HL-60/S4 treated with retinoic acid at 250 ng/mL for 4 days and 3 days (cell line): ENCODE measurements around the gene LPP.

Source experiments
- in situ Hi-C: fragments of 300-500 bp; cut with MboI; formaldehyde crosslinking; loops from 2 replicates; pipeline ENCODE4 v1.7.0; 2022; ENCODE audit warnings: low sequenced_read_pairs

Gene LPP

DNA sequence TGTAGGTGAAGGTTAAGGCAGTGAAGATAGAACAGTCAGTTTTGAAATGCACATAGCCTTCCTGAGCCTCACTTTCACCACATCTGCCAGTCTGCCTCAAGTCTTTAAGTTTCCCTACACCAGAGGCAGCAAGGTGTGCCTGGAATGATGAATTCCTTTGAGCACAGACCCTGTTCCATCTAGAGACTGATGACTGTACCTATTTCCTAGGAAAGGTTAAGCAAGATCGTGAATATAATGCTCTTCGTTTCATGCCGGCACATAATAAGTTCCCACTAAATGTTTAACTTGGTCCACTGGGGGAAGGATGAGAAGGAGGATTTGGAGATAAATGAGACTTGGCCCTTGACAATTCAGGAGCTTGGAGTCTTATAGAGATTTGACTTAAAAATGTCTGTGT is 141.9 kb downstream of the LPP start:
- in situ Hi-C loops: no loop called here

DNA sequence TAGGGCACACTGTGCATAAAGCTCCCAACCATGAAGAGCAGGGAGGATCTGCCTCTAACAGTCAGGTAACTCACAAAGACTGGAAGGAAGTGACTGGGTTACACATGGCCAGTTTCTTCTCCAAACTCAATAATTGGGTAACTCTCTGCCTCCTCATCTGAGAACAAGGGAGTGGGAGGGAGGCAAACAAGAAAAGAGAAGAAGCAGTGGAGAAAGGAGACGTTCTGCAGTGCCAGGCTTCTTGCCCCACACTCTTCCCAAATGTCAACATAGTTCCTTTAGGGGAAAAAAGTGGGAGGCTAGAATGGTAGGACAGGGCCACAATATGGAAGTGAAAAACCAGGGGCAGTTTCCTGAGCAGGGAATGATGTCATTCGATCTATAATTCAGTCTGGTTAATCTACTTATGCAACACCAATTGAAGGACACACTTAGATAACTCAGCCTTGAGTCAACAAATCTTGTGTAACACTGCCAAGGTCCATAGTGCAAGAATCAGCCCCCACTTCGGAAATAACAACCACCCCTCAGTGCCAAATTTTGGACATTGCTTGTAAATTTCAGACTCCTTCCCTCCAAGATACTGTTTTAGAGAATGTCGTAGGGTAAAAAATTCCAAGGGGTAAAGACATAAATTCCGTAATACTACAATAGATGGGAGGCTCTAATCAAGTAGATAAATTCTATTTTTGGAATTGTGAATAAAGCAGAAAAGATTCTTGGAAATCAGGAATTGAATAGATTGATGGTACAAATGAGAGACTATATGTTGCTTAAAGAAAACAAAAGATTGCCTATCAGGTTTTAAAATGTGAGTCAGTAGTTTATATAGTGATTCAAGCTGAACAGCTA is 143.0 kb downstream of the LPP start:
- in situ Hi-C loops: no loop called here

DNA sequence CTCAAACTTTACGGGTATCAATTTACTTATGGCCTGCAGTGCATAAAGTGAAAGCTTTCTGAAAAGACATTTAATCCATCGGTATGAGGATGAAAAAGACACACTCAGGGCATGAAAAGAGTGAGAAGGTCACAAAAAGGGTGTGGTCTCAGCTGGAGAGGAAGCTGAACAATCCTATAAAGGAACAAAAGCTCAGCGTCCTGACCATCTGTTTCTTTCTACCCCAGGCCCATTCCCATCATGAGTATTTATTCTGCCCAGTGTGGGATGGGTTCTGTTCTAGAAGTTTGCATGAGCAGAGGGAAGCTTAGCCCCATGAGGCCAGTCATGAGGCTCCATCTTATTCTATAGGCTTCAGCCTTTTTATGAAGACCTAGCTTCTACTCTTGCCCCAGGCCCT is 144.6 kb downstream of the LPP start:
- in situ Hi-C loops: no loop called here

DNA sequence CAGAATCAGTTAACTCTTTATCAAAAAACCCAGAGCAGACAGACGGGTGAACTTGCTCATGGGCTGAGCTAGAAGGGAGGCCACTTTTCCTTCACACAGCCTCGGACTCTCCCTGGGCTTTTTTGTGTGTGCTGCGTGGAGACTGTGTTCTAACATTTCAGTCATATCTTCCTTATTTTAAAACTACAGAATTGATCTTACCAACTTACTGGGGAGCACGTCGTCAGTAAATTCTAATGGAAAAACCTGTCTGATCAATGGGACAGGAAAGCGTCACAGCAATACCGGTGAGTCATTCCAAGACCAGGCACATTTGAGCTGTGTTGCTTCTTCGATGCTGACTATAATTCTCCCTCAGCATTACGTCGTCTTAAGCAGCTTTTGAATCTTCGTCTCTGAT is 145.1 kb downstream of the LPP start:
- in situ Hi-C loops: no loop called here

DNA sequence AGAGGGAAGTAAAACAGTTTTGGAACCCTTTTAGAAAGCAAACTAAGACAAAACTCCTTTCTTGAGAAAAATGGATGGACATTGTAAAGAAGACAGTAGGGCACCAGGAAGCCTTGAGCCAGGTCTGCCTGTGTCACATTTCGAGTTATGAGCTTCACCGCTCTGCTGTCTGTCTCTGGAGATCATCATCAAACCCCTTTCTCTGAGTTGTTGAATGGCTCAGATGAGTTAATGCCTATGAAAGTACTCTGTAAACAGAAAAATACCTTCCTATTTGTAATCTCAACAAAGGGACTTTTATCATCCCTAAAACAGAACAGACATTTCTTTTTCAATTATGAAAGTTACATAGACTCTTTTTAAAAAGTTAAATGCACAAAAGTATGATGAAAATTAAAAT is 145.8 kb downstream of the LPP start:
- in situ Hi-C loops: no loop called here

DNA sequence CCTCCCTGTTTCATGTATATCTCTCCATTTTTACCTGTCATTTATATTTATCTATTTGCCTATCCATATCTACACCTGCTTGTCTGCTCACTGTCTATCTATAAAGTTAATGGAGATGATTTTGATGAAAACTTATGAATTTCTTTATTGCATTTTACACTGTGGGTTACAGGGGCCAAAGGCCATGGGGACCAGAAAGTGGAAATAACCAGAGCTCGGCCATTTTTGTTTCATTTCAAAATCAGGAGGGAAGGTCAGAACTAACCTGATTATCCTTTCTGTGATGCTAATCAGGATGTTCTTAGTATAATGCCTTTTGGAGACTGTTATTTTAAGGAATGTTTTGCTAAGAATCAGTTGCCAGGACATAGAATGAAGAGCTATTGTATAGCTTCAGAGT is 147.2 kb downstream of the LPP start:
- in situ Hi-C loops: no loop called here

DNA sequence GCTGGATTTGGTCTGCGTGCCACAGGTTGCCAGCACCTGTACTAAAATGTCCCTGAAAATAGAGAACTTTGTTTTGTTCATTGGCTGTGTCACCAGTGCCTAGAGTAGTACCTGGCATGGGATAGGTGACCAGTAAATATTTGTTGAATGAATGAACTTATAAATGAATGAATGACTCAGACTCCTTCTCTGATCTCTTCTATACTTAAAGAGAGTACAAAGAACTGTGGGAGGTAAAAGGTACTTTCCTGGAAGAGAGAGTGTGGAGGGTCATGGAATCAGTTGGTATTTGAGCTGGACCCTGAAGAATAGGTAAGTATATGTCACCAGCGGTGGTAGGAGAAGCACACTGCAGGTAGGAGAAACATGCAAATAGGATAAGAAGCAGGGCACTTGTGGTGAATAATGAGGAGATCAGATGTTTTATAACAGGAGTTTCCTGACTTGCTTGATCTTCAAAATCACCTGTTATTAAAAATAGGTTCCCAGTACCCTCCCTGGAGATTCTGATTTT is 149.4 kb downstream of the LPP start:
- in situ Hi-C loops: no loop called here

DNA sequence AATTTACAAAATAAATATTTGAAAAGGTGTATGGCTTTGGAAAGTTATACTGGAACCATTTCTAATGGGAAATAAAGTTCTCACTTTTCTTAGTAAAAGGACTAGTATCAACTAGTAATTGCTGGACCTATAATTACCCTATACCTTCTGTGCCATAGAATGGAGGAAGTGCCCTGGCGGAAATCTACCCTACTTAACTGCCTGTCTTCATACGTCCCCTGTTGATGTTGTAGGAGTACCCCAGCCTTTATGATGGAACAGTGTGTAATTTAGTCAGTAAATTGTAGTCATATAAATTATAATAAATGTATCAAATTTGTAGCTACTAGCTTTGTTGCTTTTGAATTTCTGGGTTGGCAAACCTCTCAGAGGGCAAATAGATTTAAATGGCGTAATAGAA is 149.9 kb downstream of the LPP start:
- in situ Hi-C loops: no loop called here

DNA sequence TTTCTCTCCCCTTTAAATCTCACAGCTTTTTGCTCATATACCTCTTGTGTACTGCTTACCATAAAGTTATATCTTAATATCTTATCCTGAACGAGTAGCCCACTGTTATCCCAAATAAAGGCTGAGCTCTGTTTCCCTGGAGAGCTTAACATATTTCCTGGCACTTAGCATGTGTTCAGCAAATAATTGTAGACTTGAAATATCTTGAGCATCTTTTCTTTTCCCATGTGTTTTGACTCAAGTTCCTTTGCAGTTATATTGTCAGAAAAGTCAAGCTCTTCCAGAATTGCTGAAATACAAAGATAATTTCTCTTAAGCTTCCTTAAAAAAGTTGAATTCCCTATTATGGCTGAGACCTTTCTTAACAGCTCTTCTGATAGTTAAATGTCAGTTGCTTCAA is 150.5 kb downstream of the LPP start:
- in situ Hi-C loops: no loop called here

DNA sequence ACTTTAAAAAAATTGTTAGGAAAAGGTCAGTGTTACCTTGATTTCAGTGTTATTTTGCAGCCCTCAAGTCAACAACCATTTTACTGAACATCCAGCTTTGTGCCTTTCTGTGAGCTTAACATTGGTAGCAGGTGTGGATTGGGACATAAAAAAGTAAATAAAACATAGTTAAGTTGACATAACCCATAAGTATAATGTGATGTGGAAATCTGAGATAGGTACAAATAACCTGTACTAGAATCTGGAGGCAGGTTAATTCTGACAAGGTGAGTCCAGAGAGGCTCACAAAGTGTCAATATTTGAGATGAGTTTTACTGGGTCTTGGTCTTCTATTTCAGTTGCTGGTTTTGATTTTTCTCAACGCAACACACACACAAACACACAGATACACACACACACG is 151.3 kb downstream of the LPP start:
- in situ Hi-C loops: no loop called here

DNA sequence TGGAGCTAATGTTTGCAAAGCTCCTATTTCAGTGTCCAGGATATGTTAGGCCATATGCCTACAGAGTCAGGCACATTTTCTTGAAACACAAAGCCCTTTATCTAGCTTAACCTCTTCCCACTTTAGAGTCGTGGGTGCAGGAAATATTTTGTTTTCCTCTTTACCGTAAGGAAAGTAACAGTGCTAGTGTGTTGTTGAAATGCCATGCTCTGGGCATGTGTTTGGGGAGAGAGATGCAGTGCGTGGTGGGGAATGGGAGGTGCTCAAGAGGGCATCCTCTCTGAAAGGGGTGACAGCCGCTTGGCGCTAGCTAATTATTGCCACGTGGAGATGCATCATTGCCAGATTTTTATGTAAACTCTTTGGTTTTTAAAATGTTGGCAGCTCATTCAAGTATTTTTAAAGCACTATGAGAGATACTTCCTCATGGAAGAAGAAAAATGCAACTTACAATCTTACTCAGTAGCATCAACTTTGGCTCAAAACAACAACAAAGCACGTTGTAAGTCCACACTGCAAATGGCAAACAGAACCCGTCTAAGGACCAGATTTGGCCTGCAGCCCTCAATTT is 152.6 kb downstream of the LPP start:
- in situ Hi-C loops: no loop called here

DNA sequence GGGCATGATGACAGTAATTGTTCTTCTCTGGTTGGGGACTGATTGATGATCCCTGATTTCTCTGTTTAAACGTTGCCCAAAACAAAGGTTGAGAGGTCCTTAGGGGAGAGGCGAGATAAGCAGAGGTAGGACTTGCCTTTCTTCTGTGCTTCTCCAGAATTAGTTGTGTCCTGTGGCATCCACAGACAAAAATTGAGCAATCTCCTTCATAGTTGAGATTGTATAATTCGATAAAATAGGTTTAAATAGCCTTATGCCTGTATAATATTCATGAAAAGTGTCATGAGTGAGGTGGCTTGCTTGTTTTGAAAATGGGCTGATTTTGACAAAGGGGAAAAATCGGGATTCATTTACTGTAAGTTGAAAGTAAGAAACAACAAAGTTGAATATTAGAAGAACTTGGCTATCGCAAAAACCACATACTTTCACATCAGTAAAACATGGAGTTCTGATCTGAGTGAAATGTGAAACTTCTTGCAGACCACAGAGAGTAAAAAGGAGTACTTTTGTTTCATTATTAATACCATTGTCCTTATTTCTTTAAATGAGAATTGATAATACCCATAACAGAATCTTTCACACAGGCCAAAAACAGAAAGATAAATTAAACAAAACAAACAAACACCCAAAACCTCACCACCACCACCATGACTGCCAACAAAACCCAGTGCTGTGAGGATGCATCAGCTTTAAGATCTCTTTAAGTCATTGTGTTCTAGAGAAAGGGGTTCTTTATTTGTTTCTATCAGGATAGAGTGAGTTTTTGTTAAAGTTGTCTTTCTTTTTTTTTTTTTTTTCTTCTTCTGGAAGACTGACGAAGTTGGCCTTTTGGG is 155.7 kb downstream of the LPP start:
- in situ Hi-C loops: no loop called here

DNA sequence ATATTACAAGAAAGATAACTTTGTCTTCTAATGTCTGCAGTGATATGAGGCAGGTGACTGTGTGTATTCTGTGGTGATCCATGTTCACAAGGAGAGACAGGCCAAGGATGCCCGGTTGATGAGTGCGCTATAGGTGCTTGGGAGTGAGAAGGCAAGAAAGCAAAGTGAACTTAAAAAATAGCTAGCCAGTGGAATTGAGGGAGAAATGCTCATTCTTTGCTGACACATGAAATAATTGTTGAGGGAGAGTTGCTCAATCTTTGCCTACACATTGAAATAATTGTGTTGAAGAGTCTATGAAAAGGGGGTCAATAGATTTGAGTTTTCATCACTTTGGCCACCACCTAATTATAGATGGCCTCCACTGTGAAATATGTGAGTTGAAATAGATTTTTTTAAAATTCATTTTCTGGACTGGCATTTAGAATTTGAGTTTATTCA is 156.3 kb downstream of the LPP start:
- in situ Hi-C loops: no loop called here

DNA sequence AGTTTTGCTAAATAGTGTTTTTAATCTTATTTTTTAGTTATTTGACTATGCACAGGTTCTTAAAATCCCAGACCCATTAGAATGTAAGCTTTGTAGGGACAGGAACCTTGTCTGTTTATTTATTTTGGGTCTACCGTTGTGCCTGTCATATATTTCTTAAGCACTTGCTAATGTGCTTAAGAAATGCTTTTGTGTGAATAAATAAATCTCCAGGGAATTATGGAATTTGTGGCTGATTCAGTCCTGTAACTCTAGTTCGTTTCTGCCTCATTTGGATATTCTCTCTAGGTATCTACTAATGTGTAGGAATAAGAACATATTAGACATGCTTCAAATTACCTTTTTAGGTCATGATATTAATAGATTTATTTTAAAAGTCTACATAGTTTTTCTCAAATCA is 161.6 kb downstream of the LPP start:
- in situ Hi-C loops: no loop called here

DNA sequence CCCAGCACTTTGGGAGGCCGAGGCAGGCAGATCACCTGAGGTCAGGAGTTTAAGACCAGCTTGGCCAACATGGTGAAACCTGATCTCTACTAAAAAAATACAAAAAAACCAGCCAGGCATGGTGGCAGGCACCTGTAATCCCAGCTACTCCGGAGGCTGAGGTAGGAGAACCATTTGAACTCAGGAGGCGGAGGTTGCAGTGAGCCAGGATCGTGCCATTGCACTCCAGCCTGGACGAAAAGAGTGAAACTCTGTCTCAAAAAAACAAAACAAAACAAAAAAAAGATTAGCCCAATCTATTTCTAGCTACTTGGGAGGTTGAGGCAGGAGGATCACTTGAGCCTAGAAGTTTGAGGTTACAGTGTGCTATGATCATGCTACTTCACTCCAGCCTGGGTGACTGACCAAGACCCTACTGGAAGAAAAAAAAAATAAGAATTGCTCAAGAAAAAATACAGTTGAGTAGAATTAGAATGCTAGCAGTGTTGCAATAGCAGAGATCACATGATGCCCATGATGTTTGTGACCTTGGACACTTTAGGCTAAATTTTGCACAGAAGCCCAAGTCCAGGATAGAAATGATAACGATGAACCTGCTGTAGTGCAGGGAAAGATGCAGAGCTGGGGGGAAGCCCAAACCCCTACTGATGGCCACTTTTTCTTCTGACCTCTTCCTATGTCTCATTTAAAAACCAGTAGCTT is 162.2 kb downstream of the LPP start:
- in situ Hi-C loops: no loop called here

DNA sequence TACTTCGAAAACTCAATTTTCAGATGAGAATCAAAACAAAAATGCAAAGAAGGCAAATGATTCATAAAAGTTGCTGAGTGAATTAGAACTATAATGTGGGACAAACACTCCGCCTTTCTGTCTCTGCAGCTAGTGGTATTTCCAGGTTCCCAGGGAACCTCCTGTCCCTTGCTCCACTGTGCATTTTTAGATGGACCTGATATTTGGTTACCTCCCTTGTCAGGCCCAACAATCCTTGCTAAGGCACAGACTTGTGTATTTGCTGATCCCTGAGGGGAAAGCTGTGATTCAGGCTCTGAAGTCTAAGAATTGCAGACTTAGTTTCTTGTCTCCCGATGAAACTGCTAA is 162.7 kb downstream of the LPP start:
- in situ Hi-C loops: no loop called here

DNA sequence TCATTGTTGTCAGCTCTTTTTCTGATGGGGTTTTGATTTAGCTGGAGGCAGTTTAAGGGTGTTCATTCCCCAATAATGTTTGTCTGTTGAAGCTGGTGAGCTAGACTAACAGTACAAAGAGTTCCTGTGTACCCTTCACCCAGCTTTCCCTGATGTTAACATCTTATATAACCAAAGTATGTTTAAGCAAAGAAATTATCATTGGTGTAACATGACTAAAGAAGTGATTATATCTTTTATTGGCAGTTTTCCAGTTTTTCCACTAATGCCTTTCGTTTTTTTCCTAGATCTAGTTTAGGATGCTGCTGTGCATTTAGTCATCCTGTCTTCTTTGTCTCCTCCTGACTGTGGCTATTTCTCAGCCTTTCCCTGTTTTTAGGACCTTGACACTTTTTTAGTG is 165.6 kb downstream of the LPP start:
- in situ Hi-C loops: no loop called here

DNA sequence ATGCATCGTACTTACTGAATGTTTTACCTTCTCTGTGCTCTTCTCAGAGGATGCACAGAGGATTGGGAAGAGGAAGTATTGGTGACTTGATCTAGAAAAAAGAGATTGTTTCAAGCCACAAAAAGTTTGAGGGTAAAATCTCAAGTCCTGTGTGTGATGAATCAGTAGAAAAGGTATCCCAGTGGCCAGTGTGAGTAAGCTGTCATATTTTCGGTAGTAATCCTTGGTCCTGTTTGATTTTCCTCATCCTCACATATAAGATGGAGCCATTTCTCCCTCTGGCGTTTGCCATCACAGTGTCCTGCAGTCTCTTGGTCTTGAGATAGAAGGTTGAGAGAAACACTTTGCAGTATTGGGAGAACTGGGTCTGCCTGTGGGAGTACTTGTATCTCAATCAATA is 166.8 kb downstream of the LPP start:
- in situ Hi-C loops: no loop called here

DNA sequence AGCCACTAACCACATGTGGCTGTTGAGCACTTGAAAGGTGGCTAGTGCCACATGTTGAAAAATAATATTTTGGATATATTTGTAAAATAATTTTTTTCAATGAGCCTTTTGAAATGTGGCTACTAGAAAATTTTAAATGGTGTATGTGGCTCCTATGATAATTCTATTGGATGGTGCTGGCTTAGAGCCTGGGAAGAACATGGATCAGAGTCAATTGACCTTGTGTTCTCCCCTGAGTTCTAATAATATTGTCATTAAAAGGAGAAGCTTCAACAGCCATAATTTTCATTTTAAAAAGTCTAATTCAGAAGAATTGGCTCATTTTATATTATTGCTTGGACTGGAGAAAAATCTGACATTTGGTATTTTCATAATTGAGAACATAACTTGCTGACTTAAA is 167.3 kb downstream of the LPP start:
- in situ Hi-C loops: no loop called here

DNA sequence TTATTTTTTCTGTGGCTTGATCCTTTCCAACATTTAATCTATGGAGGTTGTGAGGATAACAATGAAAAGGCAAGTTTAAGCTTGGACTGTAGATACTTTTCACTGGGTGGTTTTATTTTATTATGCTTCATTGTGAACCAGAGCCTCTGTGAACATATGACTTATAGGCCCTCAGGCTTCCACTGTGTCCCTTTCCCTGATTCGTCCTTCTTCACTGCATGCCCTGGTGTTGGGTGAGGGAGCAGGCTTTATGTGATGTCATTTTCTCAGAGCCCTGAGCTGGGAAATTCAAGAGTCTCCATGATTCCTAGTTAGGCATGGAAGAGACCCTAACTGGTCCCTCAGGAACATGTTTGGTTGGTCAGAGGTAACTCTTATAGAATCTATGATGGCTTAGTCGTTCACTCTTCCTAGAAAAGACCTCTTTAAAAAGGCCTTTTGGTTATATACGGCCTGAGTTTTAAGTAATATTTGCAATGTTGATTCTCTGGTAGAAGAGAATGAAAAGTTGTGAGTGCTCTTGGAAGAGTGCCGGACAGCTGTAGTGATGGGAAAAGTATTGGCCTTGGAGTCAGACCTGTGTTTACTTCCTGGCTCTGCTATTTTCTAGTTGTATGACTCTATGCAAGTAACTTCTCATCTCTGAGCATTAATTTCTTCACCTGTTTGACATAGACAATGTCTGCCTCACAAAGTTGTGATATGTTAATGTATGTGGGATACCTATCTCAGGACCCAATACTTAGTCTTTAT is 168.4 kb downstream of the LPP start:
- in situ Hi-C loops: no loop called here
